ENCODE measurements around the gene GABARAPL2. TPM values are rescaled to one million over a fixed set of nuclear protein-coding genes. Genes with fewer than 3 reads are reported as not detected.

Gene GABARAPL2
- total and polyA plus RNA-seq, 8 donors, result 29.8 to 198 (median 93.5) TPM

- whole genome bisulfite sequencing, 5 donors, result 6 to 31% (median 10%) methylated on average over 2 of the region's 2 CpGs
- peaks cover 6 to 54% (median 52%) of the 10 kb centered on the region in 4 donors for H3K36me3 ChIP-seq
- peak in 1 of 2 donors; percentile 41 for DNase-seq
- intact Hi-C loops (cut with DNase I; ENCODE audit: low total_unique reads), result no loop called here
- no peak overlapping the region for H3K4me3 ChIP-seq
- no peak for TF ChIP-seq CTCF (IDR thresholded peaks at IDR 0.05)
- H3K9me3 ChIP-seq, result no peaks in the 10 kb centered on the region
- peak overlapping the region in 3 of 5 donors; percentile 92 to 98 (median 96) for H3K27ac ChIP-seq
- H3K27me3 ChIP-seq, result no peaks in the 10 kb centered on the region
- H3K4me1 ChIP-seq, result peaks cover 12 to 31% (median 24%) of the 10 kb centered on the region in 4 donors
Observed at GRCh38 chr16:75621170-75621477, 54.9 kb downstream of the GABARAPL2 start.

- intact Hi-C loops (cut with DNase I; ENCODE audit: low total_unique reads), result no loop called here
- peak in 1 of 4 donors; percentile 21 for TF ChIP-seq POLR2A (IDR thresholded peaks at IDR 0.05)
- no peak for TF ChIP-seq EP300 (IDR thresholded peaks at IDR 0.05)
- TF ChIP-seq POLR2AphosphoS5 (IDR thresholded peaks at IDR 0.05), result peak; percentile 96 to 97 (median 96)
- peak in 1 of 7 experiments; percentile 4 for TF ChIP-seq CTCF (IDR thresholded peaks at IDR 0.05)
Observed at GRCh38 chr16:75622761-75623605, 56.8 kb downstream of the GABARAPL2 start, which contains the start of gene ADAT1. Gene ADAT1, minus strand, starts transcription at chr16:75623281. Its CDS starts 2,482 bp downstream, at chr16:75620799.

GRCh38 chr16:75624921-75625334 is 58.7 kb downstream of the GABARAPL2 start:
- no peak for DNase-seq
- Histone ChIP-seq H3K36me3 (peaks cover 34 to 54% (median 52%) of the 10 kb centered on the region in 4 donors), H3K9me3 (no peaks in the 10 kb centered on the region), H3K4me3 (no peak overlapping the region), H3K27me3 (no peaks in the 10 kb centered on the region), H3K4me1 (peaks cover 12 to 31% (median 24%) of the 10 kb centered on the region in 4 donors), H3K27ac (no peak overlapping the region)
- intact Hi-C loops (cut with DNase I; ENCODE audit: low total_unique reads), result no loop called here
- WGBS, 5 donors, result 60 to 82% (median 76%) methylated on average over 4 of the region's 4 CpGs
- no peak for TF ChIP-seq POLR2A (IDR thresholded peaks at IDR 0.05)
- no peak for TF ChIP-seq EP300 (IDR thresholded peaks at IDR 0.05)
- TF ChIP-seq CTCF (IDR thresholded peaks at IDR 0.05), result no peak
- TF ChIP-seq POLR2AphosphoS5 (IDR thresholded peaks at IDR 0.05), result no peak

More at GRCh38 chr16:75622761-75623605, 56.8 kb downstream of the GABARAPL2 start, which contains the start of gene ADAT1:
- Histone ChIP-seq H3K4me3 (peak within 1 kb of the TSS; percentile 66 to 84 (median 72)), H3K27me3 (no peaks in the 10 kb centered on the region), H3K4me1 (peaks cover 12 to 31% (median 24%) of the 10 kb centered on the region in 4 donors), H3K9me3 (no peaks in the 10 kb centered on the region), H3K36me3 (peaks cover 15 to 54% (median 52%) of the 10 kb centered on the region in 4 donors), H3K27ac (peak within 1 kb of the TSS; percentile 87 to 98 (median 93))
- WGBS, 5 donors, result 0 to 1% (median 0%) methylated on average over 56 to 62 of the region's 62 CpGs
- DNase-seq, result peak; percentile 99

- Histone ChIP-seq H3K4me3 (no peak overlapping the region), H3K27ac (no peak overlapping the region), H3K9me3 (no peaks in the 10 kb centered on the region), H3K27me3 (no peaks in the 10 kb centered on the region), H3K4me1 (peaks cover 7 to 15% (median 13%) of the 10 kb centered on the region in 4 donors), H3K36me3 (peaks cover 53 to 66% (median 65%) of the 10 kb centered on the region in 4 donors)
- intact Hi-C loops (cut with DNase I; ENCODE audit: low total_unique reads), result no loop called here
- WGBS, 5 donors, result 88 to 97% (median 95%) methylated on average over 4 of the region's 4 CpGs
- TF ChIP-seq POLR2A (IDR thresholded peaks at IDR 0.05), result no peak
- TF ChIP-seq EP300 (IDR thresholded peaks at IDR 0.05), result no peak
- TF ChIP-seq POLR2AphosphoS5 (IDR thresholded peaks at IDR 0.05), result no peak
- no peak for TF ChIP-seq CTCF (IDR thresholded peaks at IDR 0.05)
- no peak for DNase-seq
Observed at GRCh38 chr16:75626806-75627205, 60.6 kb downstream of the GABARAPL2 start.

Other genes with a start within 250 kb of the GABARAPL2 start
- 100 to 1,000 TPM in 1 of 5 donors, 10 to 100 TPM in 3, not detected in 1; 25.8 to 104 (median 63.9) TPM for gene CFDP1, start 132.9 kb upstream of the GABARAPL2 start, total RNA-seq
- 100 to 1,000 TPM in 1 of 3 donors, 10 to 100 TPM in 2; 49.4 to 126 (median 60.7) TPM for gene CFDP1, start 132.9 kb upstream of the GABARAPL2 start, polyA plus RNA-seq
- gene TMEM170A, start 101.7 kb upstream of the GABARAPL2 start, total RNA-seq, result 100 to 1,000 TPM in 1 of 5 donors, 10 to 100 TPM in 3, 1 to 10 TPM in 1; 7.6 to 134 (median 12.0) TPM
- 1 to 10 TPM; 3.6 to 4.1 (median 3.7) TPM for gene TMEM170A, start 101.7 kb upstream of the GABARAPL2 start, polyA plus RNA-seq
- under 1 TPM in 2 of 5 donors, not detected in 3; 0.29 to 0.73 TPM for gene CHST6, start 70.9 kb upstream of the GABARAPL2 start, total RNA-seq
- under 1 TPM in 1 of 3 donors, not detected in 2; 0.23 TPM for gene CHST6, start 70.9 kb upstream of the GABARAPL2 start, polyA plus RNA-seq
- 10 to 100 TPM in 1 of 5 donors, 1 to 10 TPM in 3, not detected in 1; 1.1 to 23.2 (median 3.0) TPM for gene CHST5, start 30.3 kb upstream of the GABARAPL2 start, total RNA-seq
- under 1 TPM in 1 of 3 donors, not detected in 2; 0.05 TPM for gene CHST5, start 30.3 kb upstream of the GABARAPL2 start, polyA plus RNA-seq
- 10 to 100 TPM in 2 of 5 donors, 1 to 10 TPM in 2, not detected in 1; 4.6 to 14.1 (median 11.2) TPM for gene TMEM231, start 10.1 kb upstream of the GABARAPL2 start, total RNA-seq
- 1 to 10 TPM; 1.1 to 2.9 (median 1.5) TPM for gene TMEM231, start 10.1 kb upstream of the GABARAPL2 start, polyA plus RNA-seq
- gene ADAT1, start 56.9 kb downstream of the GABARAPL2 start, total RNA-seq, result 10 to 100 TPM in 3 of 5 donors, 1 to 10 TPM in 1, under 1 TPM in 1; 0.58 to 69.8 (median 25.8) TPM
- 10 to 100 TPM in 1 of 3 donors, 1 to 10 TPM in 2; 6.0 to 18.2 (median 7.8) TPM for gene ADAT1, start 56.9 kb downstream of the GABARAPL2 start, polyA plus RNA-seq
- 100 to 1,000 TPM in 2 of 5 donors, 10 to 100 TPM in 3; 85.8 to 196 (median 97.4) TPM for gene KARS1, start 81.3 kb downstream of the GABARAPL2 start, total RNA-seq
- 100 to 1,000 TPM in 1 of 3 donors, 10 to 100 TPM in 2; 81.2 to 102 (median 84.1) TPM for gene KARS1, start 81.3 kb downstream of the GABARAPL2 start, polyA plus RNA-seq
- 10 to 100 TPM; 17.1 to 58.3 (median 43.7) TPM for gene TERF2IP, start 81.4 kb downstream of the GABARAPL2 start, total RNA-seq
- gene TERF2IP, start 81.4 kb downstream of the GABARAPL2 start, polyA plus RNA-seq, result 10 to 100 TPM; 30.0 to 37.3 (median 31.1) TPM
- not detected for gene CPHXL2, start 110.6 kb downstream of the GABARAPL2 start, total RNA-seq
- not detected for gene CPHXL2, start 110.6 kb downstream of the GABARAPL2 start, polyA plus RNA-seq
- not detected for gene DUXB, start 135.1 kb downstream of the GABARAPL2 start, total RNA-seq
- gene DUXB, start 135.1 kb downstream of the GABARAPL2 start, polyA plus RNA-seq, result not detected
- not detected for gene CPHXL, start 160.1 kb downstream of the GABARAPL2 start, total RNA-seq
- not detected for gene CPHXL, start 160.1 kb downstream of the GABARAPL2 start, polyA plus RNA-seq

Measured in stomach (tissue), 9 donors.